KOPT-K1 (cell line): ENCODE results near the gene HIF1AN.

ENCODE experiments used
- H3K27ac ChIP-seq: fragments of 200-600 bp; sonication (generic); 2 replicates; pipeline ENCODE4 v1.5.1; 2016; ENCODE audit warnings: antibody characterized with exemption, mild to moderate bottlenecking, low read depth, low read length; ENCODE audit not compliant: poor library complexity, severe bottlenecking
- H3K36me3 ChIP-seq: fragments of 200-600 bp; sonication (generic); 2 replicates; pipeline ENCODE4 v1.5.1; 2017; ENCODE audit warnings: antibody characterized with exemption, mild to moderate bottlenecking, low read length, moderate library complexity; ENCODE audit not compliant: insufficient read depth
- H3K9me3 ChIP-seq: fragments of 200-600 bp; sonication (generic); 2 replicates; pipeline ENCODE4 v1.5.1; 2017; ENCODE audit warnings: antibody characterized with exemption, low read length, mild to moderate bottlenecking; ENCODE audit not compliant: insufficient read depth, poor library complexity, severe bottlenecking

The HIF1AN gene

GRCh38 chr10:100510533-100511308, 25.0 kb upstream of the HIF1AN start:
- Histone ChIP-seq H3K9me3 (no peaks in the 10 kb centered on the region), H3K27ac (peak overlapping the region; percentile 99), H3K36me3 (peaks cover 22% of the 10 kb centered on the region)

- H3K27ac ChIP-seq = peak overlapping the region; percentile 99
- 0 out of 2 replicates have a peak, but pooled peaks cover 8% of the 10 kb centered on the region for H3K36me3 ChIP-seq
- H3K9me3 ChIP-seq = no peaks in the 10 kb centered on the region
These were observed 20.1 kb upstream of the HIF1AN start for GRCh38 chr10:100515612-100516011.

DNA sequence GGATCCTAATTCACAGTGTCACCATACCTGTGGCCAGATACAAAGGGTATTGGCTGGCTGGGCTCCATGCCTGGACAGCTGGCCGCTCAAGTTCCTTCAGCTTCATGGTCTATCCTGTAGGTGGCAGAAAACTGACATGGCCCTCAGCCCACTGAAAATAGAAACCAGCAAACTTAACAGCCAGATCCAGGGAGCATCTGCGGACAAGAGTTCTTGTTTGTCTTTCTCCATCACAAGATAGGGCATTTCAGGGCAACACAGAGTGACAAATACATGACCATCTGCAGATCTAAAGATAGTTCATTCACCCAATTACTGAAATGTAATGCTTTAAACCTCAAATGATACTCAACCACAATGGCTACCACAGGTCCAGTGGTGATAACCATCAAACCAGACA, 18.9 kb upstream of the HIF1AN start:
- Histone ChIP-seq H3K36me3 (peaks cover 13% of the 10 kb centered on the region; the same call in 1 of the 2 replicates), H3K27ac (peak overlapping the region; percentile 99)

GRCh38 chr10:100518761-100519241, 16.9 kb upstream of the HIF1AN start:
- no peaks in the 10 kb centered on the region for H3K9me3 ChIP-seq
- H3K27ac ChIP-seq = peak overlapping the region; percentile 99
- H3K36me3 ChIP-seq = peaks cover 32% of the 10 kb centered on the region

More for the DNA sequence above, 18.9 kb upstream of the HIF1AN start:
- H3K9me3 ChIP-seq = no peaks in the 10 kb centered on the region

- Histone ChIP-seq H3K36me3 (peaks cover 39% of the 10 kb centered on the region), H3K27ac (peak within 1 kb of the TSS; percentile 99)
These were observed 16.3 kb upstream of the HIF1AN start, which contains the start of gene SEC31B for GRCh38 chr10:100519311-100520051. SEC31B (minus strand) TSS chr10:100519861; CDS start chr10:100516952, 2,909 bp downstream.

GRCh38 chr10:100520811-100521210, 14.9 kb upstream of the HIF1AN start:
- no peak overlapping the region for H3K27ac ChIP-seq
- H3K36me3 ChIP-seq = peaks cover 52% of the 10 kb centered on the region
- H3K9me3 ChIP-seq = no peaks in the 10 kb centered on the region

More at GRCh38 chr10:100519311-100520051, 16.3 kb upstream of the HIF1AN start, which contains the start of gene SEC31B:
- no peaks in the 10 kb centered on the region for H3K9me3 ChIP-seq

- peaks cover 67% of the 10 kb centered on the region for H3K36me3 ChIP-seq
- H3K27ac ChIP-seq = no peak overlapping the region
- no peaks in the 10 kb centered on the region for H3K9me3 ChIP-seq
These were observed 13.5 kb upstream of the HIF1AN start for GRCh38 chr10:100522107-100522801.

DNA sequence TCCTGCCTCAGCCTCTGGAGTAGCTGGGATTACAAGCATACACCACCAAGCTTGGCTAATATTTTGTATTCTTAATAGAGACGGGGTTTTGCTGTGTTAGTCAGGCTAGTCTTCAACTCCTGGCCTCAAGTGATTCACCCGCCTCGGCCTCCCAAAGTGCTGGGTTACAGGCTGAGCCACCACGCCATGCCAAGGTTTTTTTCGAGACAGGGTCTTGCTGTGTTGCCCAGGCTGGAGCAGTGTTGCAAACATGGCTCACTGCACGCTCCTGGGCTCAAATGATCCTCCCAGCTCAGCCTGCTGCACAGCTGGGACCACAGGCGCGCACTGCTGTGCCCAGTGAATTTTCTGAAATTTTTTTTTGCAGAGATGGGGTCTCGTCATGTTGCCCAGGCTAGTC, 12.8 kb upstream of the HIF1AN start:
- H3K27ac ChIP-seq = no peak overlapping the region
- H3K9me3 ChIP-seq = no peaks in the 10 kb centered on the region
- peaks cover 74% of the 10 kb centered on the region for H3K36me3 ChIP-seq

DNA sequence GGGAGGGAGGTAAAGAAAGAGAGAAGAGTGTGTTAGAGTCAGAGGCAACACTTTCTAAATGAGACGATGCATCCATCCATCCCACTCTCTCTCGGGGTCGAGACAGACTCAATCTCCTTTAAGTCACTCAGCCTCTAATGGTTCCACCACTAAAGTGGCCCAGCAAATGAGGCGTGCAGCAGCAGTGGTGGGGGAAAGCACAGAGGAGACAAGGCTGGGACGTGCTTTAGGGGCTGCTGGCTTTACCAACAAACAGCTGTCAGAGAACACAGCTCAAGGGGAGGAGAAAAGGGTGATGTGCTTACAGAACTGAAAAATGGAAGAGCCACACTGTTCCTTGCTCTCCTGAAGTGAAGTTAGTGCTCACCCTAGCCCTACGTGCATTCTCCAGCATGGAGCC, 11.5 kb upstream of the HIF1AN start:
- Histone ChIP-seq H3K27ac (peak overlapping the region; percentile 14), H3K36me3 (peaks cover 81% of the 10 kb centered on the region), H3K9me3 (no peaks in the 10 kb centered on the region)

DNA sequence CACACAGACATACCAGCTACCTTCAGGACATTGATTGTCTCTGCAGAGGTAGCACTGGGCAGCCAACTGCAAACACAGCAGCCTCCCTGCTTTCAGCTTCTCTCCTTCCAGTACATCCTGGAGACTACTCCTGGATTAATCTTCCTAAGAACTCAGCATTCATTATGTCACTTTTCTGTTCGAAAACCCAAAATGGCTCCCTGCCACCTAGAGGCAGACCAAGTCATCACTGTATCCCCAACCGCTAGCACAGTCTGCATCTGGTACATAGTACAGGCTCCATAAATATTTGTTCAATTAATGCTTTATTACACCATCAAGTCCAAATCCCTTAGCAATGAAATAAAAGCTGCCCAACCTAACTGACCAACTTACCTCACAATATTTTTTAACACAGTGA, 11.1 kb upstream of the HIF1AN start:
- H3K27ac ChIP-seq = peak overlapping the region; percentile 14
- H3K36me3 ChIP-seq = peaks cover 81% of the 10 kb centered on the region
- H3K9me3 ChIP-seq = no peaks in the 10 kb centered on the region

DNA sequence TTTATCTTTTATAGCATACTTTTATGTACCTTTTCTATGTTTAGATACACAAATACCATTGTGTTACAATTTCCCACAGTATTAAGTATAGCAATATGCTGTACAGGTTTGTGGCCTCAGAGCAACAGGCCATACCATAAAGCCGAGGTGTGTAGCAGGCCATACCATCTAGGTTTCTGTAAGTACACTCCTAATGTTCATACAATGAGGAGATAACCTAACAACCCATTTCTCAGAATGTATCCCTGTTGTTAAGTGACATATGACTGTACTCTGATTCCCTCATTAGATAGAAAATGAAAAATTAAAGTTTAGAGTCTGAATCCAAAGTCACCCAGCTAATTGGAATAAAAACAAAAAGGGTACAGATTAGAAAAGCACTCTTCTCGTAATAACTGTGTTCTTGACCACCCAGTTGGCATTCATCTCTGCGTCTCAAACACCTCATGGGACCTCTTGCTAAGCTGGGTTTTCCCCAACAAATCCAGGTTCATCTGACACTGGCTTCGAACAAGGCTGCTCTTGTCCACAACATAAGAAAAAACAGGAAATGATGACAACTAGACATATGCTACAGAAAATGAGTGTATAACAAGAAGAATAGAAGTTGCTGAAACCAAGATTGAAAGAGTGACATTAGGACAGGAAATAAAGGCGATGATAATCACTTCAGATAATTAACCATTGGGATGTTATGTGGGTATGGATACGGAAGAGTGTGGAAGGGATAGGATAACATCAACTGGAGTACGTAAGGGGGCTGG, 7.4 kb upstream of the HIF1AN start:
- Histone ChIP-seq H3K27ac (peak overlapping the region; percentile 89), H3K36me3 (peaks cover 53% of the 10 kb centered on the region)

DNA sequence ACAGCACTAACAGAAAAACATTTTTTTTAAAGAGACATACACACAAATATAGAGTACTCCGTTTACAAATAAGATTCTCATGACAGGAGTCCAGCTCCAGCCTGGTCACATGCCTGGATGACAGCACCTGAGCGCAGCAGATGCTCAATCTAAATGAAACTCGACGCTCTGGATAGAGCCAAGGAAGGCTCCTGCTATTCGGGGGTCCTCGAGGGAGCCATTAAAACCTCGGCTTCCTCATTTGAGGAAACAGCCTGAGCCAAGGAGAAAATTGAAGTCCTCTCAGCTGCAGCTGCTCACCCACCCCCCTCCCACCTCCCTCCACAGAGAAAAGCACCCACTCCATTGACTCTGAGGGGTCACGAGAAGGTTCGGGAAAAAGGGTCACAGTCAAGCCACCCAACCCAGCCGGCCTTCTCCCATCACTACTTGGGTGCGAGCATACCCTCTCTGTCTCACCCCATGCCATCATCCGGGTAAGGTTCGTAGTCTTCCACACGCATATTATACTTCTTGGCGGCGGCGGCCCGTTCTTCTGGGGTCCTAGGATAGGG, 6.7 kb upstream of the HIF1AN start:
- Histone ChIP-seq H3K36me3 (peaks cover 46% of the 10 kb centered on the region), H3K27ac (peak overlapping the region; percentile 89), H3K9me3 (peaks cover 8% of the 10 kb centered on the region)

More for the DNA sequence above, 7.4 kb upstream of the HIF1AN start:
- peaks cover 8% of the 10 kb centered on the region for H3K9me3 ChIP-seq

DNA sequence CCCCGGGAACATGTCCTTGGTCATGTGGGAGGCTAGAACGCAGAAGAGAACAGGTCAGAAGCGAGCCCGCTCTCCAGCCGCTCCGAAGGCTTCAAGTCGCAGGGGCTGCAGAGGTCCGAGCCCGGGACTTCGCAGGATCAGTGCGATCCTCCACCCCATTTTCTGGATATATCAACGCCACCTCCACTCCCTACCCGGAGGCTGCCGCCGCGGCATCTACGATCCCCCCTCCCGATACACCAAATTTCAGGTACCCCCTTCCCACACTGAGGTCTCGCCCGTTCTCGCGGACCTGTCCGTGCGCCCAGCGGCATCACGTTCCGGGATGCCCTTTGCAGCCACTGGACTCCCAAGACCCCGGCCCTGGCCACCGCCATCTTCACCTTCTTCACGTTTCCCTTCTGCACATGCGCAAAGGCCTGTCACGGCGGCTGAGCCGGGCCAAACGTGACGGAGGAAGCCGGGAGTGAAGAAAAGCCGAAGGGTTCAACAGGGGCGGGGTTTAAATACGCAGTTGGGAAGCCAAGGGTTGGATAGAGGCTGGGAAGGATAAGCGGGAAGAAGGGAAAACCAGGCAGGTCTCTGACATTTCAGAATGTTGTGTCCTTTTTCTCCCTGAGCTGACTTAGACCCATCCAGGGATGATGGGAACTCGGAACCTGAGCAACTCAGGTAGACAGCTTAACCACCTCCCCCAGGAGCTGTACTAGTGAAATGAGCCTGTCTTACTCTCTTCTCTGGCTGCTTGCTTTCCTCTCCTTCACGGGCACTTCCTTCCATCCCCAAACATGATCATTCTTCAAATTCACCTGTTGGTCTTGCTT, 6.1 kb upstream of the HIF1AN start, which contains the start of gene NDUFB8:
TSS of gene NDUFB8 (minus strand) at position 397 of the 824 bp plus-strand sequence. CDS start at position 377, 20 bp downstream.
- peaks cover 39% of the 10 kb centered on the region for H3K36me3 ChIP-seq
- H3K9me3 ChIP-seq = peaks cover 8% of the 10 kb centered on the region
- H3K27ac ChIP-seq = peak within 1 kb of the TSS; percentile 89
